DMS114 treated with DMSO at 0.1 percent for 48 hours (cell line): ENCODE results near the gene APLF.

Experiments
- DNase-seq: peaks from one replicate; lab custom pipeline; 2025; ENCODE audit not compliant: unreplicated experiment; lab: John Stamatoyannopoulos, UW

Gene APLF

GRCh38 chr2:68467077-68467960, at the start of gene APLF, which contains the start of gene FBXO48:
Gene APLF (plus strand): TSS chr2:68467585. CDS start chr2:68467732, 147 bp downstream.
Gene FBXO48 (minus strand): TSS chr2:68467294. CDS start chr2:68465145, 2,149 bp downstream.
- peak; percentile 99 for DNase-seq

- DNase-seq = no peak
Measured at GRCh38 chr2:68417926-68418325, 49.5 kb upstream of the APLF start.

GRCh38 chr2:68418419-68418818, 49.0 kb upstream of the APLF start:
- no peak for DNase-seq

GRCh38 chr2:68418855-68419254, 48.5 kb upstream of the APLF start:
- no peak for DNase-seq

GRCh38 chr2:68420254-68420910, 47.0 kb upstream of the APLF start:
- no peak for DNase-seq

GRCh38 chr2:68423966-68424650, 43.3 kb upstream of the APLF start:
- DNase-seq = no peak

GRCh38 chr2:68425503-68425902, 41.9 kb upstream of the APLF start:
- no peak for DNase-seq

- no peak for DNase-seq
Measured at GRCh38 chr2:68426446-68426845, 40.9 kb upstream of the APLF start.

- DNase-seq = no peak
Measured at GRCh38 chr2:68426848-68427579, 40.4 kb upstream of the APLF start.

- DNase-seq = no peak
Measured at GRCh38 chr2:68428126-68428525, 39.3 kb upstream of the APLF start.

- no peak for DNase-seq
Measured at GRCh38 chr2:68428746-68429145, 38.6 kb upstream of the APLF start.

GRCh38 chr2:68429311-68429826, 38.0 kb upstream of the APLF start:
- no peak for DNase-seq

- no peak for DNase-seq
Measured at GRCh38 chr2:68431316-68431972, 35.9 kb upstream of the APLF start.

- no peak for DNase-seq
Measured at GRCh38 chr2:68432696-68433658, 34.4 kb upstream of the APLF start.

- no peak for DNase-seq
Measured at GRCh38 chr2:68434981-68435380, 32.4 kb upstream of the APLF start.

GRCh38 chr2:68435615-68436014, 31.8 kb upstream of the APLF start:
- no peak for DNase-seq

GRCh38 chr2:68436270-68436669, 31.1 kb upstream of the APLF start:
- DNase-seq = no peak

GRCh38 chr2:68438455-68439303, 28.7 kb upstream of the APLF start:
- no peak for DNase-seq
